Right atrium auricular region (tissue), 2 donors: ENCODE data around the gene ASTN2. TPM values are rescaled to one million over a fixed set of nuclear protein-coding genes. Genes with fewer than 3 reads are reported as not detected.

Experiments used
- DNase-seq: peaks from one replicate; pipeline ENCODE4 v3.0.0-alpha.2; 2019; ENCODE audit warnings: low spot score
- H3K27ac ChIP-seq, 2 donors: fragments of 200-600 bp; sonication (generic); 1 replicate in 1 of 2; 2 replicates in 1 of 2; pipeline ENCODE4 v1.5.1; 2016 to 2019
- H3K27me3 ChIP-seq, 2 donors: fragments of 200-600 bp; sonication (generic); one replicate each; pipeline versions ENCODE4 v1.5.1 to v1.6.0; 2017 to 2019
- H3K36me3 ChIP-seq: fragments of 200-600 bp; sonication (generic); one replicate; pipeline ENCODE4 v1.5.1; 2016
- H3K4me1 ChIP-seq, 2 donors: fragments of 200-600 bp; sonication (generic); one replicate each; pipeline versions ENCODE4 v1.5.1 to v1.6.0; 2017 to 2019
- H3K4me3 ChIP-seq, 2 donors: fragments of 200-600 bp; sonication (generic); 1 replicate in 1 of 2; 2 replicates in 1 of 2; pipeline ENCODE4 v1.5.1; 2017 to 2019; ENCODE audit warnings: mild to moderate bottlenecking in 1 of 2, moderate library complexity in 1 of 2
- H3K9me3 ChIP-seq, 2 donors: fragments of 200-600 bp; sonication (generic); one replicate each; pipeline ENCODE4 v1.5.1; 2019
- CTCF ChIP-seq, 2 donors: fragments of 200-600 bp; sonication (generic); IDR thresholded peaks; one replicate each; pipeline ENCODE4 v1.5.1; 2019; ENCODE audit warnings: antibody characterized with exemption in 2 of 2
- total RNA-seq, 2 donors: library from RNA; depleted of rRNA; stranded (reverse); fragments of >200 nt; gene quantifications; one replicate each; pipeline ENCODE4 v1.1.0, GENCODE V29; 2016

ASTN2 gene
- total RNA-seq, 2 donors from 2014 or later, result 11.1 to 32.2 TPM

- no peak for DNase-seq
- Histone ChIP-seq H3K27me3 (no peaks in the 10 kb centered on the region), H3K4me1 (no peaks in the 10 kb centered on the region), H3K27ac (no peak overlapping the region), H3K9me3 (no peaks in the 10 kb centered on the region), H3K4me3 (no peak overlapping the region), H3K36me3 (no peaks in the 10 kb centered on the region)
- no peak for TF ChIP-seq CTCF (IDR thresholded peaks at IDR 0.05)
Measured at GRCh38 chr9:117407436-117408022, 7.3 kb downstream of the ASTN2 start.

GRCh38 chr9:117405950-117406705 lies 8.7 kb downstream of the ASTN2 start:
- H3K27me3 ChIP-seq, result no peaks in the 10 kb centered on the region
- no peak for DNase-seq
- no peak for TF ChIP-seq CTCF (IDR thresholded peaks at IDR 0.05)

GRCh38 chr9:117403848-117404247 lies 11.0 kb downstream of the ASTN2 start:
- H3K4me3 ChIP-seq, result no peak overlapping the region
- no peak for DNase-seq
- H3K4me1 ChIP-seq, result no peaks in the 10 kb centered on the region
- no peak overlapping the region for H3K27ac ChIP-seq
- no peak for TF ChIP-seq CTCF (IDR thresholded peaks at IDR 0.05)
- no peaks in the 10 kb centered on the region for H3K9me3 ChIP-seq
- H3K27me3 ChIP-seq, result no peaks in the 10 kb centered on the region
- no peaks in the 10 kb centered on the region for H3K36me3 ChIP-seq

More at GRCh38 chr9:117405950-117406705, 8.7 kb downstream of the ASTN2 start:
- no peak overlapping the region for H3K27ac ChIP-seq
- no peak overlapping the region for H3K4me3 ChIP-seq
- H3K36me3 ChIP-seq, result no peaks in the 10 kb centered on the region
- H3K9me3 ChIP-seq, result no peaks in the 10 kb centered on the region
- H3K4me1 ChIP-seq, result no peaks in the 10 kb centered on the region

GRCh38 chr9:117403403-117403811 lies 11.4 kb downstream of the ASTN2 start:
- H3K36me3 ChIP-seq, result no peaks in the 10 kb centered on the region
- no peaks in the 10 kb centered on the region for H3K4me1 ChIP-seq
- H3K27ac ChIP-seq, result peak overlapping the region in 1 of 2 donors; percentile 23
- no peaks in the 10 kb centered on the region for H3K9me3 ChIP-seq
- H3K27me3 ChIP-seq, result no peaks in the 10 kb centered on the region
- TF ChIP-seq CTCF (IDR thresholded peaks at IDR 0.05), result no peak
- no peak for DNase-seq
- no peak overlapping the region for H3K4me3 ChIP-seq

GRCh38 chr9:117400171-117400570 lies 14.7 kb downstream of the ASTN2 start:
- Histone ChIP-seq H3K4me3 (no peak overlapping the region), H3K36me3 (no peaks in the 10 kb centered on the region), H3K9me3 (no peaks in the 10 kb centered on the region), H3K27ac (no peak overlapping the region), H3K27me3 (no peaks in the 10 kb centered on the region), H3K4me1 (no peaks in the 10 kb centered on the region)
- TF ChIP-seq CTCF (IDR thresholded peaks at IDR 0.05), result no peak
- no peak for DNase-seq
